ENCODE data around the gene DRAM1. TPM values are rescaled to one million over a fixed set of nuclear protein-coding genes. Genes with fewer than 3 reads are reported as not detected.
"Not testable (repeated sequence)": the region's sequence is repeated elsewhere in the genome, so short reads cannot be mapped to it uniquely, and the experiment has no call there.

The DRAM1 gene
- total and polyA plus RNA-seq, 4 donors, result 11.0 to 37.4 (median 22.6) TPM

DNA sequence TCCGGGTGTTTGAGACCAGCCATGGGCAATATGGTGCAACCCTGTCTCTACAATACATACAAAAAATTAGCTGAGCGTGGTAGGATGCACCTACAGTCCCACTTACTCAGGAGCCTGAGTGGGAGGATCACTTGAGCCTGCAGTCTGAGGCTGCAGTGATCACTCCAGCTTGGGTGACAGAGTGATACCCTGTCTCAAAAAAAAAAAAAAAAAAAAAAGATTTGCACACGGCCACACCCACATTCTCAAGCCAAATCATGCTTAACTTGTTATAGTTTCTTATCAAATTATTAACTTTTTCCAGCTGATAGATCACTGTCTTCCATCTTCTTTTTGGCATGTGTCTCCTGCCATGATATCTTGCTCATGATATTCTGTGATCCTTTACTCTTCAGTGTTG, 6.8 kb downstream of the DRAM1 start:
- no peak overlapping the region for H3K4me3 ChIP-seq (ENCODE audit: low read length in 2 of 2)
- intact Hi-C loops (cut with DNase I), result no loop called here
- WGBS, 2 donors, result 95 to 99% methylated on average over 3 of the region's 3 CpGs
- DNase-seq, result peak in 1 of 2 donors; percentile 30
- H3K36me3 ChIP-seq (ENCODE audit: control insufficient read depth in 1 of 2, insufficient read depth in 2 of 2, low read length in 1 of 2), result no peaks in the 10 kb centered on the region
- H3K27me3 ChIP-seq (ENCODE audit: control insufficient read depth in 1 of 2, insufficient read depth in 2 of 2, low read length in 1 of 2), result no peaks in the 10 kb centered on the region
- no peaks in the 10 kb centered on the region for H3K9me3 ChIP-seq (ENCODE audit: control insufficient read depth, low read length)
- ATAC-seq (ENCODE audit: low FRiP score), result no peak
- peaks cover 0 to 3% of the 10 kb centered on the region in 2 donors for H3K4me1 ChIP-seq (ENCODE audit: control insufficient read depth in 1 of 2, insufficient read depth in 2 of 2, low read length in 2 of 2)
- H3K27ac ChIP-seq (ENCODE audit: low read depth in 1 of 2, low read length in 2 of 2), result no peak overlapping the region

DNA sequence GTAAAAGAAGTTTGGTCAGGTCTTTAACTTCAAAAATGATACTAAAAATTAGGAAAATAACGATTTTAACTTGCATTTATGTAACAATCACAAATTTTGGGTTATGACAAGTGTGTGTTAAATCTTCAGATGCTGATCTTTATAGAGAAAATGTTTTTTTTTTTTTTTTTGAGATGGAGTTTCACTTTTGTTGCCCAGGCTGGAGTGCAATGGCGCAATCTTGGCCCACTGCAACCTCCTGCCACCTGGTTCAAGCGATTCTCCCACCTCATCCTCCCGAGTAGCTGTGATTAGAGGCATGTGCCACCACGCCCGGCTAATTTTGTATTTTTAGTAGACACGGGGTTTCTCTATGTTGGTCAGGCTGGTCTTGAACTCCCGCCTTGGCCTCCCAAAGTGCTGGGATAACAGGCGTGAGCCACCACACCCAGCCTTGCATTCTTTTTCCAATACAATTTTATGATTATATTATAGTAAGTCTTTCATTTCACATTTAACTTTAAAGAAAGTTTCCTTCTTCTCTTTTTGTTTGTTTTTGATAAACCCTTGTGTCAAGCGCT, 7.5 kb downstream of the DRAM1 start:
- WGBS, 2 donors, result 94 to 96% methylated on average over 10 of the region's 10 CpGs
- ATAC-seq (ENCODE audit: low FRiP score); intact Hi-C loops (cut with DNase I): not testable (repeated sequence)

DNA sequence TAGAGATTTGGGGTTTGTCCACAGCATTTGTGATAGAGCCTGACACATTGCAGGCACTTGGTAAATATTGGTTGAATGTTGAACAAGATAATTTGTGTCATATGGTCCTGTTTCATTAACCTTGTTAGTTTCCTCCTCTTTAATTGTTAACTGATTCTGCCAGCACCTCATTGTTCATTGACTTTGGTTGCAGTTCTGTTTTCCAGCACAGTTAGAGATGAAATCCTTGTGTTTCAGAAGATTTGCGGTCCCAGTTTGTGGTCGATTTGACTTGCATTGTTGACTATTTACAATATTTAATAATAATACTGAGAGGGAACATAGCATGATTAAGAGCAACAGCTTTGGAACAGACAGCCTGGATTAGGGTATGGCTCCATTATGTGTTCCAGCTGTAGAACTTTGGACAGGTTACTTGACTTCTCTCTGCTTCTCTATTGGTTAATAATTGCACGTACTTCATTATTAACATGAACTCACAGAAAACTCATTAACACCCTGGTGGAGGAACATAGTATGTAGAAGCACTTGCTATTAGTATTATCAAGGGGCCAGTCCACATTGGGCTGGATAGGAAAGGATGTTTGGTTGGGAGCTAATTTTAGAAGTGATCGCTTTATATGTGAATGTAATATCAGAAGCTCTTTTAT, 8.7 kb downstream of the DRAM1 start:
- intact Hi-C loops (cut with DNase I), result no loop called here
- ATAC-seq (ENCODE audit: low FRiP score) (no peak), DNase-seq (no peak)
- WGBS, 2 donors, result 91 to 92% methylated on average over 4 of the region's 4 CpGs
- no peak overlapping the region for H3K4me3 ChIP-seq (ENCODE audit: low read length in 2 of 2)
- H3K27ac ChIP-seq (ENCODE audit: low read depth in 1 of 2, low read length in 2 of 2), result no peak overlapping the region
- H3K4me1 ChIP-seq (ENCODE audit: control insufficient read depth in 1 of 2, insufficient read depth in 2 of 2, low read length in 2 of 2), result peaks cover 0 to 3% of the 10 kb centered on the region in 2 donors
- no peaks in the 10 kb centered on the region for H3K36me3 ChIP-seq (ENCODE audit: control insufficient read depth in 1 of 2, insufficient read depth in 2 of 2, low read length in 1 of 2)
- H3K27me3 ChIP-seq (ENCODE audit: control insufficient read depth in 1 of 2, insufficient read depth in 2 of 2, low read length in 1 of 2), result no peaks in the 10 kb centered on the region
- no peaks in the 10 kb centered on the region for H3K9me3 ChIP-seq (ENCODE audit: control insufficient read depth, low read length)

More for the DNA sequence above, 7.5 kb downstream of the DRAM1 start:
- H3K4me1 ChIP-seq (ENCODE audit: control insufficient read depth in 1 of 2, insufficient read depth in 2 of 2, low read length in 2 of 2); H3K27me3 ChIP-seq (ENCODE audit: control insufficient read depth in 1 of 2, insufficient read depth in 2 of 2, low read length in 1 of 2); H3K9me3 ChIP-seq (ENCODE audit: control insufficient read depth, low read length); DNase-seq; H3K36me3 ChIP-seq (ENCODE audit: control insufficient read depth in 1 of 2, insufficient read depth in 2 of 2, low read length in 1 of 2); H3K27ac ChIP-seq (ENCODE audit: low read depth in 1 of 2, low read length in 2 of 2); H3K4me3 ChIP-seq (ENCODE audit: low read length in 2 of 2): not testable (repeated sequence)

DNA sequence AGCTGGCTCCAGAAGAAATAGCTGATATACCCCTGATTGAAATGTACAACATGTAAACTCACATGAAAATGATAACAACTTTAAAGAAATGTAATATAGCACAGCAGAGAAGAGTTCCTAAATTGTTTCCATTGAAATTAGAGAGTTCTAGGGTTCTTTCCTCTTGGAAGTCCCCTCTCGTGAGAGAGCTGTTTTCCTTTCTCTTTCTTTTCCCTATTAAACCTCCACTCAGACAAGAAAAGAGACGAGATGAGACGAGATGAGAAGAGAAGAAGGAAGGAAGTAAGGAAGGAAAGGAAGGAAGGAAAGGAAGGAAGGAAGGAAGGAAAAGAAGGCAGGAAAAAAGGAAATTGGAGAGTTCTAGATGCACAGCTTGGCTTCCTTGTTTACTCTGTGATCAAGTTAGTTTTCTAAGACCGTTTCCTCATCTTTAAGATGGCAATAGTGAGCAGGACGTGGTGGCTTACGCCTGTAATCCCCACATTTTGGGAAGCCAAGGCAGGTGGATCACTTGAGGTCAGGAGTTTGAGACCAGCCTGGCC, 11.9 kb downstream of the DRAM1 start:
- Histone ChIP-seq H3K4me3 (ENCODE audit: low read length in 2 of 2) (no peak overlapping the region), H3K27me3 (ENCODE audit: control insufficient read depth in 1 of 2, insufficient read depth in 2 of 2, low read length in 1 of 2) (no peaks in the 10 kb centered on the region), H3K36me3 (ENCODE audit: control insufficient read depth in 1 of 2, insufficient read depth in 2 of 2, low read length in 1 of 2) (no peaks in the 10 kb centered on the region), H3K27ac (ENCODE audit: low read depth in 1 of 2, low read length in 2 of 2) (no peak overlapping the region), H3K4me1 (ENCODE audit: control insufficient read depth in 1 of 2, insufficient read depth in 2 of 2, low read length in 2 of 2) (peaks cover 0 to 3% of the 10 kb centered on the region in 2 donors), H3K9me3 (ENCODE audit: control insufficient read depth, low read length) (no peaks in the 10 kb centered on the region)
- DNase-seq, result no peak
- intact Hi-C loops (cut with DNase I), result no loop called here
- no peak for ATAC-seq (ENCODE audit: low FRiP score)
- 77 to 83% methylated on average over 6 of the region's 6 CpGs for WGBS, 2 donors

DNA sequence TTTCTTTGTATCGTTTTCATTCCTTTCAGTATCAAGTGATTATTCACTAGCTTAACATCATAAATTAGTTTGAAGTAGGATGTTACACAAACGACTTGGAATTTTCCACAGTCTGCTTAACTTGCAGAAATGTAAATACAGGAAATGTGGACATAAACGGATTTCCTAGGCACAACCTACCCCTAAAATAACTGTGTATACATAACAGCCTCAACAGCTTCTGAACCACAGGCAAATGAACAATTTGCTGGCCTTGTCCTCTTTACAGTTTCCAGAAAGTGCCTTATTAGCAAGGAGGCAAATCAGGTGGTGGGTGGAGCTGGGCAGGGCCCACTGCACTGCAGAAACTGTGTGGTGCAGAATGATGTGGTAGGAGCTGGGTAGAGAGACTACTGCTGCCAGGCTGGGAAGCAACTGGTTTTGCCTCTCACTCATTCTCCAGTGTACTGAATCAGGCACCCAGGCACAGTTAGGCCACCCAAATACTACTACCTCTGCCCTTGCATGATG, 14.1 kb downstream of the DRAM1 start:
- H3K27ac ChIP-seq (ENCODE audit: low read depth in 1 of 2, low read length in 2 of 2), result peak overlapping the region; percentile 22 to 39
- H3K4me3 ChIP-seq (ENCODE audit: low read length in 2 of 2), result no peak overlapping the region
- ATAC-seq (ENCODE audit: low FRiP score) (peak; percentile 62), DNase-seq (peak in 1 of 2 donors; percentile 73)
- WGBS, 2 donors, result 2% methylated on average over 3 of the region's 3 CpGs
- no peaks in the 10 kb centered on the region for H3K36me3 ChIP-seq (ENCODE audit: control insufficient read depth in 1 of 2, insufficient read depth in 2 of 2, low read length in 1 of 2)
- H3K9me3 ChIP-seq (ENCODE audit: control insufficient read depth, low read length), result no peaks in the 10 kb centered on the region
- intact Hi-C loops (cut with DNase I), result loop anchor here in 1 of 2 donors (1.0 kb wide), 1 partner anchor 61 kb away; the partner anchor contains the start of gene GNPTAB
- peaks cover 0 to 3% of the 10 kb centered on the region in 2 donors for H3K4me1 ChIP-seq (ENCODE audit: control insufficient read depth in 1 of 2, insufficient read depth in 2 of 2, low read length in 2 of 2)
- H3K27me3 ChIP-seq (ENCODE audit: control insufficient read depth in 1 of 2, insufficient read depth in 2 of 2, low read length in 1 of 2), result no peaks in the 10 kb centered on the region

DNA sequence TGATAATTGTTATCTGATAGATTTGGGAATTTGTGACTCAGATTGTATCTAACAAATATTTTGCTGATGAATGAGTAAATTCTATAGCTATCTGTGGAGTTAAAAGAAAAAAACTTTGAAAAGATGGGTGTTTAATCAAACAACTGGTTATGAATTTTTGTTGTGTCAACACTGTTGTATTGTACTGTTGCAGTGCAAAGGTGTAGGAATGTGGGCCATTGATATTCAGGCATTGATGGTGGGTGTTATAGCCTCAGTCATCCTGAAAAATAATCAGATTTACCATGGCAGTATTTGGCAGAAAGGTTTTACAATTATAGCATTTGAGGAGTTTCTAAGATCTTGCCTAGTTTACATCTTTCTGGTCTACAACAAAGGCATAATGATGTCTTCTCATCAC, 15.4 kb downstream of the DRAM1 start:
- H3K36me3 ChIP-seq (ENCODE audit: control insufficient read depth in 1 of 2, insufficient read depth in 2 of 2, low read length in 1 of 2), result no peaks in the 10 kb centered on the region
- H3K4me3 ChIP-seq (ENCODE audit: low read length in 2 of 2), result no peak overlapping the region
- H3K4me1 ChIP-seq (ENCODE audit: control insufficient read depth in 1 of 2, insufficient read depth in 2 of 2, low read length in 2 of 2), result peaks cover 0 to 3% of the 10 kb centered on the region in 2 donors
- intact Hi-C loops (cut with DNase I), result no loop called here
- no peak overlapping the region for H3K27ac ChIP-seq (ENCODE audit: low read depth in 1 of 2, low read length in 2 of 2)
- no peaks in the 10 kb centered on the region for H3K9me3 ChIP-seq (ENCODE audit: control insufficient read depth, low read length)
- no peak for ATAC-seq (ENCODE audit: low FRiP score)
- no peaks in the 10 kb centered on the region for H3K27me3 ChIP-seq (ENCODE audit: control insufficient read depth in 1 of 2, insufficient read depth in 2 of 2, low read length in 1 of 2)
- DNase-seq, result no peak

DNA sequence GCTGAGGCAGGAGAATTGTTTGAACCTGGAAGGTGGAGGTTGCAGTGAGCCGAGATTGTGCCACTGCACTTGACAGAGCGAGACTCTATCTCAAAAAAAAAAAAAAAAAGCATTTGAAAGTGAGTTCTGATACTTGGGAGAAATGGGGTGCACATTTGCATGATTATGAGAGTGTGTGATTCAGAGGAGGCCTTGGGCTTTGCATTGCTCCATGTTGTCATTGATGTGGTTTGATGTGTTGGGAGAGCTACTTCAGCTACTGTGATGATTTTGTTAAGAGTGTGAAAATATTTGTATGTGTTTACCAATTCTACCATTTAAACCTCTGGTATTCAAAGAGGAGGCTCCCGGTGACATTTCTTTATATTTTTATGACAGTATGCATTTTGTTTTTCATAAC, 24.4 kb downstream of the DRAM1 start:
- no peaks in the 10 kb centered on the region for H3K9me3 ChIP-seq (ENCODE audit: control insufficient read depth, low read length)
- no peaks in the 10 kb centered on the region for H3K4me1 ChIP-seq (ENCODE audit: control insufficient read depth in 1 of 2, insufficient read depth in 2 of 2, low read length in 2 of 2)
- peaks cover 0 to 2% of the 10 kb centered on the region in 2 donors for H3K36me3 ChIP-seq (ENCODE audit: control insufficient read depth in 1 of 2, insufficient read depth in 2 of 2, low read length in 1 of 2)
- DNase-seq, result no peak
- no peak overlapping the region for H3K27ac ChIP-seq (ENCODE audit: low read depth in 1 of 2, low read length in 2 of 2)
- WGBS, 2 donors, result 63 to 79% methylated on average over 3 of the region's 3 CpGs
- H3K27me3 ChIP-seq (ENCODE audit: control insufficient read depth in 1 of 2, insufficient read depth in 2 of 2, low read length in 1 of 2), result no peaks in the 10 kb centered on the region
- intact Hi-C loops (cut with DNase I), result no loop called here
- H3K4me3 ChIP-seq (ENCODE audit: low read length in 2 of 2), result no peak overlapping the region
- no peak for ATAC-seq (ENCODE audit: low FRiP score)

DNA sequence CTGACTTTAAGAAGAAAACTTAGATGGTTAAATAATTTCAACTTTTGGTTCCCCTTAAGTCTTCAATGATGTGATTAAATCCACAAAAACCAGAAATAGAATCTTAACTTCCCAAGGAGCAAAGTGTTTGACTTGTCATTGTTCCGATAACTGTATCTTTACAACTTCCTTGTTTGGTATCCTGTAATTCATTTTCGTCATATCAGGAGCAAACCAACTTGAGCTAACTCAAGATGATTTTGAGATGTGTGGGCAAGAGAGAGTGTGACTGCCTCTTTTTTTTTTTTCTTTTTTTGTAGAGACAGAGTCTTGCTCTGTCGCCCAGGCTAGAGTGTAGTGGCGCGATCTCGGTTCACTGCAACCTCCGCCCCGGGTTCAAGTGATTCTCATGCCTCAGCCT, 25.3 kb downstream of the DRAM1 start:
- no peak for DNase-seq
- ATAC-seq (ENCODE audit: low FRiP score), result no peak
- no peaks in the 10 kb centered on the region for H3K27me3 ChIP-seq (ENCODE audit: control insufficient read depth in 1 of 2, insufficient read depth in 2 of 2, low read length in 1 of 2)
- no peaks in the 10 kb centered on the region for H3K9me3 ChIP-seq (ENCODE audit: control insufficient read depth, low read length)
- H3K36me3 ChIP-seq (ENCODE audit: control insufficient read depth in 1 of 2, insufficient read depth in 2 of 2, low read length in 1 of 2), result peaks cover 0 to 2% of the 10 kb centered on the region in 2 donors
- no peaks in the 10 kb centered on the region for H3K4me1 ChIP-seq (ENCODE audit: control insufficient read depth in 1 of 2, insufficient read depth in 2 of 2, low read length in 2 of 2)
- intact Hi-C loops (cut with DNase I), result no loop called here
- H3K4me3 ChIP-seq (ENCODE audit: low read length in 2 of 2), result no peak overlapping the region
- WGBS, 2 donors, result 87% methylated on average over 8 of the region's 8 CpGs
- H3K27ac ChIP-seq (ENCODE audit: low read depth in 1 of 2, low read length in 2 of 2), result no peak overlapping the region

DNA sequence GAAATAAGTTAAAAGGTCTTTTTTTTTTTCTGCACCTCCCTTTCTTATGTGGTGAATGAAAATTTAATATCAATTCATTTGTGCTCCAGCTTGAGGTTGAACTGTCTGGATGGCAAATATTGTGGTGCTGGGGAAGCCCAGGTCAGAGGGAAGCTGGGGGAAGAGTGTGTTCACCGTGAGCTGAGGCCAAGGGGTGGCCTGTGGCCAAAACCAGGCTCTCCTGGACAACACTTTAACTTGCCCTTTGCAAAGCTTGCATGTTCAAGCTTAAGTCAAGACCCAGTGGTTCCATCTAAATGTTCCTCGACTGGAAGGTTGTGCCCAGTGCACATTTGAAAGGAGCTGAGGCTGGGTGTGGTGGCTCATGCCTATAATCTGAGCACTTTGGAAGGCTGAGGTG, 28.8 kb downstream of the DRAM1 start:
- H3K9me3 ChIP-seq (ENCODE audit: control insufficient read depth, low read length), result no peaks in the 10 kb centered on the region
- H3K27ac ChIP-seq (ENCODE audit: low read depth in 1 of 2, low read length in 2 of 2), result no peak overlapping the region
- no peaks in the 10 kb centered on the region for H3K4me1 ChIP-seq (ENCODE audit: control insufficient read depth in 1 of 2, insufficient read depth in 2 of 2, low read length in 2 of 2)
- no peaks in the 10 kb centered on the region for H3K36me3 ChIP-seq (ENCODE audit: control insufficient read depth in 1 of 2, insufficient read depth in 2 of 2, low read length in 1 of 2)
- DNase-seq, result no peak
- no peaks in the 10 kb centered on the region for H3K27me3 ChIP-seq (ENCODE audit: control insufficient read depth in 1 of 2, insufficient read depth in 2 of 2, low read length in 1 of 2)
- no peak for ATAC-seq (ENCODE audit: low FRiP score)
- intact Hi-C loops (cut with DNase I), result no loop called here
- WGBS, 2 donors, result 66 to 71% methylated on average over 2 of the region's 2 CpGs
- no peak overlapping the region for H3K4me3 ChIP-seq (ENCODE audit: low read length in 2 of 2)
